Peyer's patch (tissue), 4 donors: Measurements from ENCODE around the gene NR2F2. TPM values are rescaled to one million over a fixed set of nuclear protein-coding genes. Genes with fewer than 3 reads are reported as not detected.
"Not testable (repeated sequence)": the region's sequence is repeated elsewhere in the genome, so short reads cannot be mapped to it uniquely, and the experiment has no call there.

Experiments used
- DNase-seq, 3 donors: peaks; one replicate each; pipeline ENCODE4 v3.0.0-alpha.2; 2017 to 2019
- H3K27ac ChIP-seq, 4 donors: fragments of 200-600 bp; sonication (generic); one replicate each; pipeline ENCODE4 v1.5.1; 2016 to 2019
- H3K27me3 ChIP-seq, 2 donors: fragments of 200-600 bp; sonication (generic); one replicate each; pipeline ENCODE4 v1.5.1; 2019
- H3K36me3 ChIP-seq, 3 donors: fragments of 200-600 bp; sonication (generic); one replicate each; pipeline ENCODE4 v1.5.1; 2016 to 2019
- H3K4me1 ChIP-seq, 4 donors: fragments of 200-600 bp; sonication (generic); one replicate each; pipeline ENCODE4 v1.5.1; 2016 to 2019
- H3K4me3 ChIP-seq, 4 donors: fragments of 200-600 bp; sonication (generic); 1 replicate in 3 of 4; 2 replicates in 1 of 4; pipeline ENCODE4 v1.5.1; 2016 to 2019; ENCODE audit warnings: mild to moderate bottlenecking in 1 of 4
- H3K9me3 ChIP-seq, 4 donors: fragments of 200-600 bp; sonication (generic); one replicate each; pipeline ENCODE4 v1.5.1; 2016 to 2019; ENCODE audit warnings: mild to moderate bottlenecking in 1 of 4
- CTCF ChIP-seq, 6 experiments: fragments of 450-650 bp in 4 of 6; fragments of 200-600 bp in 2 of 6; sonication (generic) in 1 of 6; IDR thresholded peaks; one replicate each; pipeline ENCODE4 v1.5.1; 2017 to 2019; ENCODE audit warnings: antibody characterized with exemption in 6 of 6, mild to moderate bottlenecking in 3 of 6, moderate library complexity in 1 of 6
- POLR2A ChIP-seq, 2 donors: fragments of 450-650 bp; IDR thresholded peaks; one replicate each; pipeline ENCODE4 v1.5.1; 2017; ENCODE audit warnings: antibody characterized with exemption in 2 of 2, mild to moderate bottlenecking in 2 of 2, moderate library complexity in 2 of 2
- total RNA-seq, 4 donors: library from RNA; depleted of rRNA; stranded (reverse); fragments of >200 nt; gene quantifications; one replicate each; pipeline ENCODE4 v1.1.0, GENCODE V29; 2016

NR2F2 gene
- total RNA-seq, 4 donors from 2014 or later, result 7.9 to 20.9 (median 15.3) TPM

- H3K27me3 ChIP-seq, result peaks cover 0 to 6% of the 10 kb centered on the region in 2 donors
- DNase-seq, result no peak
- H3K36me3 ChIP-seq, result no peaks in the 10 kb centered on the region
- no peak for TF ChIP-seq CTCF (IDR thresholded peaks at IDR 0.05)
- TF ChIP-seq POLR2A (IDR thresholded peaks at IDR 0.05), result no peak
- H3K9me3 ChIP-seq, result no peaks in the 10 kb centered on the region
- H3K4me3 ChIP-seq, result no peak overlapping the region
- H3K27ac ChIP-seq, result no peak overlapping the region
- no peaks in the 10 kb centered on the region for H3K4me1 ChIP-seq
These were observed 37.1 kb downstream of the NR2F2 start for GRCh38 chr15:96367311-96368200.

- no peak overlapping the region for H3K27ac ChIP-seq
- no peaks in the 10 kb centered on the region for H3K4me1 ChIP-seq
- TF ChIP-seq POLR2A (IDR thresholded peaks at IDR 0.05), result no peak
- no peak for TF ChIP-seq CTCF (IDR thresholded peaks at IDR 0.05)
- no peaks in the 10 kb centered on the region for H3K9me3 ChIP-seq
- H3K27me3 ChIP-seq, result peaks cover 0 to 6% of the 10 kb centered on the region in 2 donors
- no peak overlapping the region for H3K4me3 ChIP-seq
- no peak for DNase-seq
- no peaks in the 10 kb centered on the region for H3K36me3 ChIP-seq
These were observed 38.9 kb downstream of the NR2F2 start for GRCh38 chr15:96369351-96369750.

GRCh38 chr15:96369825-96370621, 39.5 kb downstream of the NR2F2 start:
- TF ChIP-seq POLR2A (IDR thresholded peaks at IDR 0.05), result no peak
- DNase-seq, result no peak
- peaks cover 0 to 6% of the 10 kb centered on the region in 2 donors for H3K27me3 ChIP-seq

GRCh38 chr15:96372554-96372953, 42.1 kb downstream of the NR2F2 start:
- DNase-seq, result no peak
- Histone ChIP-seq H3K36me3 (no peaks in the 10 kb centered on the region), H3K4me3 (no peak overlapping the region), H3K9me3 (no peaks in the 10 kb centered on the region), H3K27ac (no peak overlapping the region), H3K27me3 (no peaks in the 10 kb centered on the region), H3K4me1 (no peaks in the 10 kb centered on the region)
- no peak for TF ChIP-seq POLR2A (IDR thresholded peaks at IDR 0.05)
- no peak for TF ChIP-seq CTCF (IDR thresholded peaks at IDR 0.05)

More at GRCh38 chr15:96369825-96370621, 39.5 kb downstream of the NR2F2 start:
- no peaks in the 10 kb centered on the region for H3K4me1 ChIP-seq
- no peaks in the 10 kb centered on the region for H3K9me3 ChIP-seq
- H3K36me3 ChIP-seq, result no peaks in the 10 kb centered on the region
- H3K4me3 ChIP-seq, result no peak overlapping the region
- no peak overlapping the region for H3K27ac ChIP-seq

GRCh38 chr15:96374499-96374898, 44.0 kb downstream of the NR2F2 start:
- Histone ChIP-seq H3K4me1 (no peaks in the 10 kb centered on the region), H3K9me3 (no peaks in the 10 kb centered on the region), H3K27ac (no peak overlapping the region), H3K36me3 (no peaks in the 10 kb centered on the region), H3K4me3 (no peak overlapping the region), H3K27me3 (no peaks in the 10 kb centered on the region)
- no peak for DNase-seq
- TF ChIP-seq POLR2A (IDR thresholded peaks at IDR 0.05) (no peak), CTCF (IDR thresholded peaks at IDR 0.05) (no peak)

- H3K4me3 ChIP-seq, H3K9me3 ChIP-seq, DNase-seq, H3K27ac ChIP-seq, H3K27me3 ChIP-seq, H3K36me3 ChIP-seq, H3K4me1 ChIP-seq: not testable (repeated sequence)
These were observed 49.1 kb downstream of the NR2F2 start for GRCh38 chr15:96379592-96379991.
